Esophagus (tissue), 2 donors: ENCODE data around the gene OR6K2. TPM values are rescaled to one million over a fixed set of nuclear protein-coding genes. Genes with fewer than 3 reads are reported as not detected.

ENCODE experiments used
- H3K27ac ChIP-seq, 2 donors: one replicate each; pipeline ENCODE4 v1.5.1; 2013; ENCODE audit warnings: low read depth in 2 of 2, mild to moderate bottlenecking in 2 of 2, inconsistent platforms in 1 of 2, low read length in 1 of 2, moderate library complexity in 1 of 2
- H3K27me3 ChIP-seq, 2 donors: one replicate each; pipeline ENCODE4 v1.6.1; 2013; ENCODE audit warnings: low read length in 2 of 2, control low read depth in 1 of 2, mild to moderate bottlenecking in 1 of 2; ENCODE audit not compliant: insufficient read depth in 2 of 2, control insufficient read depth in 1 of 2
- H3K36me3 ChIP-seq, 2 donors: one replicate each; pipeline ENCODE4 v1.6.1; 2013; ENCODE audit warnings: low read length in 1 of 2; ENCODE audit not compliant: control insufficient read depth in 2 of 2, insufficient read depth in 2 of 2
- H3K4me1 ChIP-seq, 2 donors: one replicate each; pipeline ENCODE4 v1.6.1; 2013; ENCODE audit warnings: low read length in 1 of 2; ENCODE audit not compliant: control insufficient read depth in 2 of 2, insufficient read depth in 2 of 2
- H3K4me3 ChIP-seq, 2 donors: one replicate each; pipeline ENCODE4 v1.5.1; 2013; ENCODE audit warnings: low read length in 2 of 2, mild to moderate bottlenecking in 2 of 2, low read depth in 1 of 2, moderate library complexity in 1 of 2
- H3K9me3 ChIP-seq, 2 donors: one replicate each; pipeline ENCODE4 v1.6.1; 2013; ENCODE audit warnings: mild to moderate bottlenecking in 2 of 2, low read depth in 1 of 2, low read length in 1 of 2, moderate library complexity in 1 of 2; ENCODE audit not compliant: control insufficient read depth in 2 of 2, insufficient read depth in 1 of 2
- whole genome bisulfite sequencing, 2 donors: extraction: QIAGEN DNeasy Blood & Tissue Kit; methylation state at CpG; one replicate each; pipeline ENCODE4 v1.1.7; 2013; 5-methylcytosine and 5-hydroxymethylcytosine counted together
- polyA plus RNA-seq, 2 donors: library from polyadenylated mRNA; stranded (reverse); fragments of 200-250 nt; gene quantifications; one replicate each; pipeline ENCODE4 v1.2.3, GENCODE V29; 2013
- donor health status: healthy with polysubstance abuse.
- donor health status: Bipolar disorder and iron deficiency.

OR6K2 gene
- not detected for polyA plus RNA-seq

GRCh38 chr1:158700552-158700951, at the start of gene OR6K2:
OR6K2 (minus strand) TSS chr1:158700652; CDS start chr1:158700652, 0 bp downstream.
- Histone ChIP-seq H3K27ac (no peak within 1 kb of the TSS), H3K27me3 (no peaks in the 10 kb centered on the region), H3K36me3 (no peaks in the 10 kb centered on the region), H3K9me3 (no peaks in the 10 kb centered on the region), H3K4me1 (no peaks in the 10 kb centered on the region), H3K4me3 (no peak within 1 kb of the TSS)
- WGBS, 2 donors: 80 to 81% methylated on average over 4 of the region's 4 CpGs

GRCh38 chr1:158735848-158736247, 35.4 kb upstream of the OR6K2 start:
- Histone ChIP-seq H3K27me3 (no peaks in the 10 kb centered on the region), H3K9me3 (peaks cover 0 to 2% of the 10 kb centered on the region in 2 donors), H3K27ac (no peak overlapping the region), H3K4me3 (no peak overlapping the region), H3K4me1 (no peaks in the 10 kb centered on the region), H3K36me3 (no peaks in the 10 kb centered on the region)

- no peak overlapping the region for H3K27ac ChIP-seq
- H3K4me1 ChIP-seq: no peaks in the 10 kb centered on the region
- H3K9me3 ChIP-seq: peaks cover 0 to 2% of the 10 kb centered on the region in 2 donors
- no peaks in the 10 kb centered on the region for H3K36me3 ChIP-seq
- WGBS, 2 donors: 56 to 57% methylated on average over 2 of the region's 2 CpGs
- no peaks in the 10 kb centered on the region for H3K27me3 ChIP-seq
- no peak overlapping the region for H3K4me3 ChIP-seq
These were observed 32.1 kb upstream of the OR6K2 start for GRCh38 chr1:158732524-158732923.

- H3K4me3 ChIP-seq: no peak overlapping the region
- H3K27ac ChIP-seq: no peak overlapping the region
- no peaks in the 10 kb centered on the region for H3K27me3 ChIP-seq
- H3K4me1 ChIP-seq: no peaks in the 10 kb centered on the region
- no peaks in the 10 kb centered on the region for H3K36me3 ChIP-seq
- H3K9me3 ChIP-seq: peaks cover 0 to 2% of the 10 kb centered on the region in 2 donors
- 78 to 82% methylated on average over 4 of the region's 4 CpGs for WGBS, 2 donors
These were observed 31.3 kb upstream of the OR6K2 start for GRCh38 chr1:158731707-158732106.

GRCh38 chr1:158730453-158730852, 30.0 kb upstream of the OR6K2 start:
- 48 to 65% methylated on average over 4 of the region's 4 CpGs for WGBS, 2 donors
- no peaks in the 10 kb centered on the region for H3K36me3 ChIP-seq
- no peaks in the 10 kb centered on the region for H3K27me3 ChIP-seq
- H3K9me3 ChIP-seq: peaks cover 0 to 2% of the 10 kb centered on the region in 2 donors
- no peak overlapping the region for H3K27ac ChIP-seq
- H3K4me1 ChIP-seq: no peaks in the 10 kb centered on the region
- H3K4me3 ChIP-seq: no peak overlapping the region

- 59 to 67% methylated on average over 3 of the region's 3 CpGs for WGBS, 2 donors
- no peak overlapping the region for H3K4me3 ChIP-seq
- H3K36me3 ChIP-seq: no peaks in the 10 kb centered on the region
- H3K27me3 ChIP-seq: no peaks in the 10 kb centered on the region
- no peak overlapping the region for H3K27ac ChIP-seq
- H3K9me3 ChIP-seq: peaks cover 0 to under 1% of the 10 kb centered on the region in 2 donors
- no peaks in the 10 kb centered on the region for H3K4me1 ChIP-seq
These were observed 28.2 kb upstream of the OR6K2 start for GRCh38 chr1:158728510-158729225.

- 91 to 97% methylated on average over 5 of the region's 5 CpGs for WGBS, 2 donors
- H3K27me3 ChIP-seq: no peaks in the 10 kb centered on the region
- no peaks in the 10 kb centered on the region for H3K9me3 ChIP-seq
- H3K4me1 ChIP-seq: no peaks in the 10 kb centered on the region
- no peak overlapping the region for H3K27ac ChIP-seq
- H3K4me3 ChIP-seq: no peak overlapping the region
- H3K36me3 ChIP-seq: no peaks in the 10 kb centered on the region
These were observed 24.0 kb upstream of the OR6K2 start for GRCh38 chr1:158724442-158724841.

- no peaks in the 10 kb centered on the region for H3K27me3 ChIP-seq
- H3K4me3 ChIP-seq: no peak within 1 kb of the TSS
- WGBS, 2 donors: 70 to 75% methylated on average over 2 of the region's 2 CpGs
- no peak within 1 kb of the TSS for H3K27ac ChIP-seq
- no peaks in the 10 kb centered on the region for H3K4me1 ChIP-seq
- no peaks in the 10 kb centered on the region for H3K9me3 ChIP-seq
- no peaks in the 10 kb centered on the region for H3K36me3 ChIP-seq
These were observed 20.2 kb upstream of the OR6K2 start, which contains the start of gene OR6K3 for GRCh38 chr1:158720620-158721019. OR6K3 (minus strand) TSS chr1:158720720; CDS start chr1:158718115, 2,605 bp downstream.

GRCh38 chr1:158719664-158720063, 19.2 kb upstream of the OR6K2 start:
- H3K4me1 ChIP-seq: no peaks in the 10 kb centered on the region
- no peak overlapping the region for H3K4me3 ChIP-seq
- WGBS, 2 donors: 48 to 57% methylated on average over 3 of the region's 3 CpGs
- no peak overlapping the region for H3K27ac ChIP-seq
- H3K36me3 ChIP-seq: no peaks in the 10 kb centered on the region
- no peaks in the 10 kb centered on the region for H3K9me3 ChIP-seq
- H3K27me3 ChIP-seq: no peaks in the 10 kb centered on the region

- Histone ChIP-seq H3K36me3 (no peaks in the 10 kb centered on the region), H3K27ac (no peak overlapping the region)
These were observed 16.9 kb upstream of the OR6K2 start for GRCh38 chr1:158717344-158717743.

More at GRCh38 chr1:158717344-158717743, 16.9 kb upstream of the OR6K2 start:
- Histone ChIP-seq H3K9me3 (no peaks in the 10 kb centered on the region), H3K4me1 (no peaks in the 10 kb centered on the region), H3K4me3 (no peak overlapping the region), H3K27me3 (no peaks in the 10 kb centered on the region)
- WGBS, 2 donors: 77 to 85% methylated on average over 6 of the region's 6 CpGs
